Measurements from ENCODE around the gene C5orf15. TPM values are rescaled to one million over a fixed set of nuclear protein-coding genes. Genes with fewer than 3 reads are reported as not detected.

Gene C5orf15
- total and polyA plus RNA-seq, 9 of the 15 experiments (the other 6 are each of a cell fraction or from before 2014, with no cell fraction given), result 23.3 to 50.7 (median 35.5) TPM

GRCh38 chr5:133941456-133942196, 26.8 kb downstream of the C5orf15 start (continued):
- TF ChIP-seq ZBTB40 (IDR thresholded peaks at IDR 0.05) (no peak), ZBTB40 (CRISPR knock-in tag; IDR thresholded peaks at IDR 0.05) (no peak), NFIC (IDR thresholded peaks at IDR 0.05) (0 out of 2 replicates have a peak, but pooled peaks have one; percentile 10), SMARCA4 (IDR thresholded peaks at IDR 0.05) (peak; percentile 46), PHF8 (IDR thresholded peaks at IDR 0.05; ENCODE audit: borderline replicate concordance, low read length) (no peak), TCF7 (IDR thresholded peaks at IDR 0.05; ENCODE audit: borderline replicate concordance) (no peak), ZZZ3 (IDR thresholded peaks at IDR 0.05) (no peak), RAD51 (IDR thresholded peaks at IDR 0.05; ENCODE audit: borderline replicate concordance, low read depth) (0 out of 2 replicates have a peak, but pooled peaks have one; percentile 21), ZBTB1 (CRISPR knock-in tag; IDR thresholded peaks at IDR 0.05; ENCODE audit: borderline replicate concordance, low read depth) (no peak), CTBP1 (IDR thresholded peaks at IDR 0.05; ENCODE audit: borderline replicate concordance) (no peak), L3MBTL2 (IDR thresholded peaks at IDR 0.05) (peak; percentile 74; the same call in 1 of the 2 replicates), USF2 (CRISPR knock-in tag; IDR thresholded peaks at IDR 0.05) (peak; percentile 47; the same call in 1 of the 2 replicates), KDM1A (IDR thresholded peaks at IDR 0.05) (no peak), DNMT1 (IDR thresholded peaks at IDR 0.05) (no peak), ZNF512 (tag; IDR thresholded peaks at IDR 0.05) (no peak), NFYB (IDR thresholded peaks at IDR 0.05; ENCODE audit: extremely low read depth, insufficient read length) (no peak), RBM34 (IDR thresholded peaks at IDR 0.05; ENCODE audit: borderline replicate concordance, insufficient read depth, low read length) (no peak)

Measured in K562 (cell line).